Uterus (tissue), 2 donors: ENCODE measurements around the gene MCM3AP.

Experiments used
- CTCF ChIP-seq, 4 experiments: fragments of 200-600 bp in 2 of 4; fragments of 450-650 bp in 2 of 4; sonication (generic) in 2 of 4; IDR thresholded peaks; one replicate each; pipeline ENCODE4 v1.5.1; 2016 to 2019; ENCODE audit warnings: antibody characterized with exemption in 4 of 4, mild to moderate bottlenecking in 2 of 4, moderate library complexity in 1 of 4
- POLR2A ChIP-seq, 2 donors: fragments of 450-650 bp; IDR thresholded peaks; one replicate each; pipeline ENCODE4 v1.6.1; 2016; ENCODE audit warnings: antibody characterized with exemption in 2 of 2, mild to moderate bottlenecking in 1 of 2, moderate library complexity in 1 of 2

- TF ChIP-seq CTCF (IDR thresholded peaks at IDR 0.05) (no peak), POLR2A (IDR thresholded peaks at IDR 0.05) (no peak)
These were observed 40.8 kb downstream of the MCM3AP start for GRCh38 chr21:46244602-46245001.
